GM19193 (cell line): ENCODE results near the gene AP4B1.
A peak's percentile ranks its signal among the peaks of the same experiment; 100 is the strongest.

Experiments
- POLR2A ChIP-seq: IDR thresholded peaks from 4 replicates; pipeline ENCODE4 v1.6.1; 2011; ENCODE audit not compliant: insufficient read depth, insufficient read length; ENCODE audit errors: extremely low read depth

The AP4B1 gene

GRCh38 chr1:113934511-113935055, 30.0 kb upstream of the AP4B1 start:
- TF ChIP-seq POLR2A: no peak

- no peak for TF ChIP-seq POLR2A
Measured at GRCh38 chr1:113934006-113934405, 29.4 kb upstream of the AP4B1 start.

GRCh38 chr1:113931451-113931851, 26.9 kb upstream of the AP4B1 start:
- TF ChIP-seq POLR2A: no peak

GRCh38 chr1:113930499-113931161, 26.0 kb upstream of the AP4B1 start:
- no peak for TF ChIP-seq POLR2A

- peak; percentile 20 for TF ChIP-seq POLR2A
Measured at GRCh38 chr1:113929750-113930498, 25.3 kb upstream of the AP4B1 start.

GRCh38 chr1:113928941-113929749, 24.5 kb upstream of the AP4B1 start, which contains the start of gene HIPK1:
HIPK1 (plus strand) TSS chr1:113929324.
- TF ChIP-seq POLR2A: peak; percentile 81

- no peak for TF ChIP-seq POLR2A
Measured at GRCh38 chr1:113928187-113928930, 23.8 kb upstream of the AP4B1 start.

- TF ChIP-seq POLR2A: no peak
Measured at GRCh38 chr1:113924473-113924872, 19.9 kb upstream of the AP4B1 start.

GRCh38 chr1:113922957-113923356, 18.4 kb upstream of the AP4B1 start:
- no peak for TF ChIP-seq POLR2A

- TF ChIP-seq POLR2A: no peak
Measured at GRCh38 chr1:113918243-113918642, 13.6 kb upstream of the AP4B1 start.

- TF ChIP-seq POLR2A: no peak
Measured at GRCh38 chr1:113917400-113918082, 12.9 kb upstream of the AP4B1 start.

- TF ChIP-seq POLR2A: no peak
Measured at GRCh38 chr1:113916974-113917373, 12.4 kb upstream of the AP4B1 start.

GRCh38 chr1:113913887-113914664, 9.5 kb upstream of the AP4B1 start:
- TF ChIP-seq POLR2A: no peak
